NCI-H2171 treated with DMSO at 0.1 percent for 48 hours (cell line): ENCODE data around the gene TYMS.
A peak's percentile ranks its signal among the peaks of the same experiment; 100 is the strongest.
"Not testable (repeated sequence)": the region's sequence is repeated elsewhere in the genome, so short reads cannot be mapped to it uniquely, and the experiment has no call there.

ENCODE experiments used
- DNase-seq: peaks from one replicate; lab custom pipeline; 2025; lab: John Stamatoyannopoulos, UW

The TYMS gene

DNA sequence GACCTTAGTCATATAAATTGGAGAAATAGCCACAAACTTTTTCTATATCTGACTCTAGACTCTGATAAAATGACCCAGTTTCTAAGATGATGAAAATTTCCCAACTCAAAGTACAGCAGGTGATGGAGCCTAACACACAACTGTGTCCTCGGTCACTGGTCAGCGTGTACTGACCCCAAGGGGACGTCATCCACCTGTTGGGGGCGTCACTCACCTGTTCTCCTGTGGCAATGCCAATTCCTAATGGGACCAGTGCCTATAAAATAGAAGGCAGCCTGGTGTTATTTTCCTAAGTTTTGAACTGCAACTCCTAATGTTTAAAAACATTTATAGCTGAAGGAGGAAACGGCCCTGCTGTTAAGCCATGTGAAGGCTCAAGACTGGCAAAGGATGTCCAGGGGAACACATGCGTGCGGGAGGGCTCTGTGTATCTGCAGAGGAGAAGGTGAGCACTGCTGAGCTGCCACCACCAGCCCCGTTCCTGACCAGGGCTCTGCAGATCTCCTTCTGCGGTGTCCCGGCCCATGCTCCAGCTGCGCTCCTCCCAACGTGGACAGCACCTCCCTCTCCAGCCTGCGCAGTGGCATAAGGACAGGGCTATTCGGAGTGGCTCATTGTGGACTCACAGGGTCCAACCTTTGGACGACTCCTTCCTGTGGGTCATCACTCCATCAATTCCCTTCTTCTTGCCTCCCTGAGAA lies 21.2 kb downstream of the TYMS start:
- no peak for DNase-seq

DNA sequence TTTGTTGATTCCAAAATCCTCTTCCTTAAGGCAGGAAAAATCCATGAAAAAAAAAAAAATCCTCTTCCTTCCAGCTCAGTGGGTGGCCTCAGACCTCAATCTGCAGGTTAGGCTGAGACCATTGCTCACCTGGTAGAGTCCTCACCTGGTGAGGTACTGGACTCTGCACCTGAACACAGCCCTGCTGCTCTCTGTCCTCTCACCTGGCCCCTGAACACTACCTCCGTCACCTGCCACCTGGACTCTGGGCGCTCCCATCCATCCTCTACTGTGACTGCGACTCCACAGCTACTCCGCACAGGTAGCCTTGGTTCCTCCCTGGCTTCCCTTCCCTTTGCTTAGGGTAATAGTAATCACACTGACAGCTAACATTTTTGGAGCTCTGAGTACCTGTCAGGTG lies 22.1 kb downstream of the TYMS start:
- no peak for DNase-seq

GRCh38 chr18:680392-680791 lies 22.9 kb downstream of the TYMS start:
- DNase-seq, result no peak

- DNase-seq, result no peak
These were observed 24.5 kb downstream of the TYMS start for GRCh38 chr18:681985-682384.

DNA sequence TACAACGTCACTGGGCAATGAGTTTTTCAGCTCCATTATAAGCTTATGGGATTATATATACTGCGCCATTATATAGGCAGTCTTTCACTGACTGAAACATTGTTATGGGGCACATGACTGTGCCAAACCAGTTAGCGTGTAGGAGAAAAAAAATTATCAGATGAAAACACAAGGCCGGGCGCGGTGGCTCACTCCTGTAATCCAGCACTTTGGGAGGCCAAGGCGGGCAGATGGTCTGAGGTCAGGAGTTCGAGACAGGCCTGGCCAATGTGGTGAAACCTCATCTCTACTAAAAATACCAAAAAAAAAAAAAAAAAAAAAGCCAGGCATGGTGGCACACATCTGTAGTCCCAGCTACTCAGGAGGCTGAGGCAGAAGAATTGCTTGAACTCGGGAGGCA lies 25.0 kb downstream of the TYMS start:
- DNase-seq, result not testable (repeated sequence)

GRCh38 chr18:682833-683232 lies 25.4 kb downstream of the TYMS start:
- no peak for DNase-seq

GRCh38 chr18:683531-683930 lies 26.1 kb downstream of the TYMS start:
- DNase-seq, result no peak

- DNase-seq, result no peak
These were observed 28.0 kb downstream of the TYMS start for GRCh38 chr18:685438-685837.

GRCh38 chr18:686339-687111 lies 29.1 kb downstream of the TYMS start:
- no peak for DNase-seq

GRCh38 chr18:688323-688722 lies 30.9 kb downstream of the TYMS start:
- DNase-seq, result no peak

- DNase-seq, result no peak
These were observed 35.4 kb downstream of the TYMS start for GRCh38 chr18:692824-693223.

- DNase-seq, result peak; percentile 31
These were observed 36.2 kb downstream of the TYMS start for GRCh38 chr18:693466-694187.

DNA sequence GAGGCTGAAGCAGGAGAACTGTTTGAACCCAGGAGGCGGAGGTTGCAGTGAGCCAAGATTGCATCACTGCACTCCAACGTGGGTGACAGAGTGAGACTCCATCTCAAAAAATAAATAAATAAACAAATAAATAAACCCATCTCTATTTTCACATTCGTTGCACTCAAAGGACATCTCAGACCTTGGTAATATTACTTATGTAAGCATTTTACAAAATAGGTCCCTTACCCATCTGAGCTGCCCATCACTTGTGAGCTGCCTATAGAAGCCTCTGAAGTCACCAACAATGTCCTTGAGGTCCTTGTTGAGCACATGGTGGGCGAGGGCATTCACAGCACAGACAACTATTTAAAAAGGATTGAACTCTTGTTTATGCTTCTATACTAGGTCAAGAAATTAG lies 39.6 kb downstream of the TYMS start:
- no peak for DNase-seq

- peak; percentile 76 for DNase-seq
These were observed 40.3 kb downstream of the TYMS start for GRCh38 chr18:697800-698199.

DNA sequence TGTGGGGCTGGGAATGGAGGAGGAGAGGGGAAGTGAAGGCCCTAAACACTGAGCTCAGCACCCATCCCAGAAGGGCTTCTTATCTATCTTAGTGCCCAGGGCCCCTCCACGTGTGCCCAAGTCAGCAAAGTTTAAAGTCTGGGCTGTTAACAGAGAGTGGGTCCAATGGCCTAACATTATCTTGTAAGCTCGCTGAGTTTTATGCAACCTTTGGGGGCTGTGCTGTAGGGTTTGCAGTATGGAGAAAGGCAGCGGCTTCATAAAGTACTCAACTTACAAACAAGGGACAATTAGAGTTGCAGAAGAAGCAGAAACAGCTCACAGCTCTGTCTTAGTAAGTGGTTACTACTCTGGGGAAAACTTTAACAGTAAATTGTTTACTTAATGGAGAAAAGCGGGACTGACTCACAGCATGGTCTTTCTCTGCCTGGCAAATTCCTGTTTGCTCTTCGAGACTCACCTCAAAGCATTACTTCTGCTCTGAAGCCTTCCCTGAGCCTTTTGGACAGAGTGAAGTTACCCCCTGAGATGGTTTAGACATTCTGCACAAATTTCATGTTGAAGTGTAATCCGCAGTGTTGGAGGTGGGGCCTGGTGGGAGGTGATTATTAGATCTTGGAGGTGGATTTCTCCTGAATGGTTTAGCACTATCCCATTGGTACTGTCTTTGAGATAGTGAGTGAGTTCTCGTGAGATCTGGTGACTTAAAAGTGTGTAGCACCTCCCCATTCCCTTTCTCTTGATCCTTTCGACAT lies 45.9 kb downstream of the TYMS start:
- no peak for DNase-seq

GRCh38 chr18:706405-706804 lies 49.0 kb downstream of the TYMS start:
- DNase-seq, result no peak

DNA sequence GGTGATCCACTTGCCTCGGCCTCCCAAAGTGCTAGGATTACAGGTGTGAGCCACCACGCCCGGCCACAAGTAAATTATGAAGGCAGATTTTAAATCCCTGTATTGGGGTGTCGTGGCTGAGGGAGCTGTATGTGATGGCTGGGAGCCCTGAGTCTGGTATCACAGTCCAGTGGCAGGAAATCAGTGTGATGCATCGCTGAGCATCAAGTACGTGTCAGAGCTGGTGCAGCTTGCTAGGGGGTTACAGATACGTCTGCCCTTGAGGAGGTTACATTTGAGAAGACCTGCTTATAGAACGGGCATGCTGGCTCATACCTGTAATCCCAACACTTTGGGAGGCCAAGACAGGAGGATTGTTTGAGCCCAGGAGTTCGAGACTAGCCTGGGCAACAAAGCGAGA lies 50.6 kb downstream of the TYMS start:
- DNase-seq, result no peak

GRCh38 chr18:709771-710170 lies 52.3 kb downstream of the TYMS start:
- no peak for DNase-seq

- no peak for DNase-seq
These were observed 53.2 kb downstream of the TYMS start for GRCh38 chr18:710418-711300.

GRCh38 chr18:711310-711656 lies 53.8 kb downstream of the TYMS start:
- DNase-seq, result peak; percentile 21

- peak; percentile 38 for DNase-seq
These were observed 54.4 kb downstream of the TYMS start for GRCh38 chr18:711657-712400.
